T-helper 9 cell (primary cell): Measurements from ENCODE around the gene SLC2A10.

ENCODE experiments used
- DNase-seq: peaks from one replicate; pipeline ENCODE4 v3.0.0-alpha.2; 2020

SLC2A10 gene

GRCh38 chr20:46739431-46740213 is 30.2 kb downstream of the SLC2A10 start:
- DNase-seq: no peak

GRCh38 chr20:46740214-46740609 is 30.8 kb downstream of the SLC2A10 start:
- DNase-seq: no peak

GRCh38 chr20:46741924-46742668 is 32.6 kb downstream of the SLC2A10 start:
- no peak for DNase-seq

GRCh38 chr20:46742669-46743045 is 33.2 kb downstream of the SLC2A10 start:
- DNase-seq: no peak

GRCh38 chr20:46743088-46743487 is 33.6 kb downstream of the SLC2A10 start:
- DNase-seq: no peak

GRCh38 chr20:46746956-46747526 is 37.6 kb downstream of the SLC2A10 start:
- no peak for DNase-seq

GRCh38 chr20:46749147-46749546 is 39.7 kb downstream of the SLC2A10 start:
- DNase-seq: no peak

GRCh38 chr20:46751856-46752255 is 42.4 kb downstream of the SLC2A10 start:
- no peak for DNase-seq

GRCh38 chr20:46752728-46753127 is 43.3 kb downstream of the SLC2A10 start:
- DNase-seq: peak; percentile 37

GRCh38 chr20:46755483-46756413 is 46.3 kb downstream of the SLC2A10 start:
- DNase-seq: no peak

- DNase-seq: no peak
Measured at GRCh38 chr20:46756419-46756818, 47.0 kb downstream of the SLC2A10 start.

- no peak for DNase-seq
Measured at GRCh38 chr20:46757135-46757534, 47.7 kb downstream of the SLC2A10 start.

GRCh38 chr20:46757754-46758678 is 48.6 kb downstream of the SLC2A10 start:
- DNase-seq: peak; percentile 21

GRCh38 chr20:46758929-46759669 is 49.6 kb downstream of the SLC2A10 start:
- DNase-seq: no peak

GRCh38 chr20:46761566-46761965 is 52.1 kb downstream of the SLC2A10 start:
- DNase-seq: no peak

- no peak for DNase-seq
Measured at GRCh38 chr20:46764068-46764467, 54.6 kb downstream of the SLC2A10 start.

GRCh38 chr20:46765506-46766120 is 56.2 kb downstream of the SLC2A10 start:
- no peak for DNase-seq

GRCh38 chr20:46767127-46767761 is 57.8 kb downstream of the SLC2A10 start:
- no peak for DNase-seq

GRCh38 chr20:46770330-46771194 is 61.1 kb downstream of the SLC2A10 start:
- no peak for DNase-seq
